ENCODE results near the gene GEN1.
"Not testable (repeated sequence)": the region's sequence is repeated elsewhere in the genome, so short reads cannot be mapped to it uniquely, and the experiment has no call there.

Gene GEN1

GRCh38 chr2:17798338-17798737, 44.4 kb downstream of the GEN1 start:
- DNase-seq: no peak

DNA sequence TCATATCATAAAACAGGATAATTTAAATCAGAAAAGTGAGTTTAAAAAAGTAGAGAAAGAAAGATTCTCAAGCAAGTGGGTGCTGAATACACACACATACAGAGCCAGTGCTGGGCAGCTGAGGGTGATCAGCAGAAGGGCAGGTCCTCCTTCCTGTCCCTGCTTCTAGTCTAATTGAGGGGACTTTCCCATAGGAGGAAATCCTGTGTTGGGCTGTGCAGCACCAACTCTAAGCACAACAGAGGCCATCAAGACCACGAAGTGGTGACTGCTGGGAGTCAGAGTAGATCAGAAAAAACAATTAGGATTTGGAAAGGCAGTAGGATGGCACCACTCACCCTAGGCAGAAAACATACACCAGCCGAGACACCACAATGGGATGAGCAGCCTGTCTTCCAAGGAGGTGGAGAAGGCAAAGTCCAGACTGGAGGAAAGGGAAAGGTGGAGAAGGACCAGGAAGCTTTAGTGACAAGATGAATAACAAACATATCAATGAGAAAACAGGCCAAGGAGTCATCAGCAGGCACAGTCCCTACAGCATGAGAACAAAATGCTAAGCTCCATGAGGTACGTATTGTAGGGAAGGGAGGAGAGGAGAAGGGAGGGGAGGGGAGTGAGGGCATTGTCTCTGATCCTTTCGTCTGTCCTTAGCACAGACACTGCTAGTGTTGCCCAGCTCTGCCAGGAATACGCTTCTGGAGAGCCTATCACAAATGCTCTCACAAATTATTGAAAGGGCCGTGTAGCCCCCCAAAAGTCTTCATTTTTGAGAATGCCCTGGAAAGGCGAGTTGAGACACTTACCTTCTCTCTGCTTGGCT, 45.6 kb downstream of the GEN1 start:
- no peak for DNase-seq

GRCh38 chr2:17800219-17800618, 46.3 kb downstream of the GEN1 start:
- no peak for DNase-seq

- DNase-seq: no peak
Measured at GRCh38 chr2:17800693-17801458, 46.9 kb downstream of the GEN1 start.

DNA sequence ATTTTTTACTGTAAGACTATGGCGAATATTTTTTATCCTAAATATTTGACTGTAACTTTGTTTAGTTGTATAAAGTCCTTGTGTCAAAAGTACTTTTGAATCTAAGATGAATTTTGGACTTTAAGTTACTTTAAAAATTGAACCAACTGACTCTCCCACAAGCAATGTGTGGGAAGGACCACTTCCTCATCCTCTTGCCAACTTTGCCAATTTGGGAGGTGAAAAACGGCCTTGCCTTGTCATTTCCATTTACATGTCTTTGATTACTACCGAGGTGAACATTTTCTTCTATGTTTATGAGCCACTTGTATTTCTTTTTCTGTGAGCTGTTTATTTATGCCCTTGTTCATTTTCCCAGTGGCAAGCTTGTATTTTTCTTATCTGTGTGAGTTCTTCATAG, 49.6 kb downstream of the GEN1 start:
- no peak for DNase-seq

DNA sequence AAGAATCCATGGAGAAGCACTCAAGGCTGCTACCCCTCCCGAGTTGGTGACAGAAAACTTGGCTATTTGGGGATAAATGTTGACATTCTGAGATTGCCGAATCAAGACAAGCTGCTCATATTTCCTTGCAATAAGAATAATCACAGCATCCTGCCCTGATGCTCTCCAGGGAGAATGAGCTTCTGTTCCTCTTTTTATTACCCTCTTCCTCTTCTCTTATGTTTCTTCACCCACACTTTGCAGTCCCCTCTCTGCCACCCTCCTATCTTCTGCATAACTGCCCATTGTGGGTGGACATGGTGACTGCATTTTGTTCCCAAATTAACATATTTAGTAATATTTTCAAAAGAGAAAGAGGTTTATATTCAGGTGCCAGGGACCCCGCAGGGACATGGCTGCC, 50.4 kb downstream of the GEN1 start:
- DNase-seq: no peak

DNA sequence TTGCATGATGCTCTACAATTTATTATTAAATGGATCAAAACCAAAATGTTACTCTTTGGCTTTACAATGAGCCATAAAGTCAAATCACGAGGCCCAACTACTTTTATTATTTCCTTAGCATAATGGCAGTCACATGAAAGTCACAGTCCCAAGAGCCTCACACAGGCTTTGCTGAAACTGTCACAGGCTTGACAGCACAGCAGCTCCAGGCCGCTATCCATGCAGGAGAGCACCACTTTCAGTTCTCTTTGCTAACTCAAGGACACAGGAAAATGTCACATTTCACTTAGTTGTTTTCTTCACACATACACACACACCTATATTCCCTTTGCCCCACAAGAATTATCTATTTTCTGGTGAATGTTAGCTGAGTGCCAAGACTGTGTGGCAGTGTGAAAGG, 51.2 kb downstream of the GEN1 start:
- no peak for DNase-seq

DNA sequence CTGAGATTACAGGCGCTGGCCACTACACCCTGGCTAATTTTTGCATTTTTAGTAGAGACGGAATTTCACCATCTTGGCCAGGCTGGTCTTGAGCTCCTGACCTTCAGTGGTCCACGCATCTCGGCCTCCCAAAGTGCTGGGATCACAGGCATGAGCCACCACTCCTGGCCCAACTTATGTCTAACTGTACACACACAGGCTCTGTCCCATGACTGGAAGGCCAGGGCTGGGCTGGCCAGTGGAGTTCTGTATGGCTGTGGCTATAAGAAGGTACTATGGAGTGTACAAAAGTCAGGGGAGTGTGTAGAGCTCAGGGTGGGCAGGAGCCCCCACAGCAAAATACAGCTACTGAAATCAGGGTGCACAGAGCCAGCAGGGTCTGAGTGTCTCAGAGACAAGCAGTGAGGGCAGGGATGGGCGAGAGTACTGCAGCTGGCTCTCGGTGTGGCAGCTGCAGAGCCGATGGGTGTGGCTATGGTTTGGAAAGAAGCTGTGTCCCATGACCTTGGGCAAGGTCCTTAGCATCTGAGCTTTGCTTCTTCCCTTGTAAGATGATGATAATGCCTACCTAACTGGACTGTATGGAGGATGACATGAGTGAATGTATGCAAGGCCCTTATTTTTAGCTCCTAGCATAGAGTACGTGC, 51.9 kb downstream of the GEN1 start:
- DNase-seq: no peak

GRCh38 chr2:17813010-17813741, 59.2 kb downstream of the GEN1 start:
- DNase-seq: no peak

GRCh38 chr2:17813742-17814473, 60.0 kb downstream of the GEN1 start:
- no peak for DNase-seq

GRCh38 chr2:17814601-17815000, 60.7 kb downstream of the GEN1 start:
- DNase-seq: no peak

- DNase-seq: no peak
Measured at GRCh38 chr2:17815468-17816184, 61.7 kb downstream of the GEN1 start.

DNA sequence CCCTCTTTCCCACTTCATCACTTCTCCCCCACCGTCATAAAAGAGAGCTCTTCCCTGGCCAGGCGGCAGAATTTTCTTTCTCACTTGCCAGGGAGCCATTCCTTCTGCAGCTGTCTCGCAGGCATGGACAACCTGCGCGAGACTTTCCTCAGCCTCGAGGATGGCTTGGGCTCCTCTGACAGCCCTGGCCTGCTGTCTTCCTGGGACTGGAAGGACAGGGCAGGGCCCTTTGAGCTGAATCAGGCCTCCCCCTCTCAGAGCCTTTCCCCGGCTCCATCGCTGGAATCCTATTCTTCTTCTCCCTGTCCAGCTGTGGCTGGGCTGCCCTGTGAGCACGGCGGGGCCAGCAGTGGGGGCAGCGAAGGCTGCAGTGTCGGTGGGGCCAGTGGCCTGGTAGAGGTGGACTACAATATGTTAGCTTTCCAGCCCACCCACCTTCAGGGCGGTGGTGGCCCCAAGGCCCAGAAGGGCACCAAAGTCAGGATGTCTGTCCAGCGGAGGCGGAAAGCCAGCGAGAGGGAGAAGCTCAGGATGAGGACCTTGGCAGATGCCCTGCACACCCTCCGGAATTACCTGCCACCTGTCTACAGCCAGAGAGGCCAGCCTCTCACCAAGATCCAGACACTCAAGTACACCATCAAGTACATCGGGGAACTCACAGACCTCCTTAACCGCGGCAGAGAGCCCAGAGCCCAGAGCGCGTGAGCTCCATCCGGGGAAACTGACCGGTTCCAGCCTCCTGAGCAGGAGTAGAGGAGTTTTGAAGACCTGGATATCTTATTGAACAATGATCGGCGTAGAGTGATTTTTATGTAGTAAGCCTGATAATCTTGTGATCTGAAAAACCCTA, 62.7 kb downstream of the GEN1 start, which contains the start of gene MSGN1:
MSGN1 (plus strand) TSS at position 65 of the 850 bp plus-strand sequence; CDS start at position 124, 59 bp downstream.
- DNase-seq: no peak

DNA sequence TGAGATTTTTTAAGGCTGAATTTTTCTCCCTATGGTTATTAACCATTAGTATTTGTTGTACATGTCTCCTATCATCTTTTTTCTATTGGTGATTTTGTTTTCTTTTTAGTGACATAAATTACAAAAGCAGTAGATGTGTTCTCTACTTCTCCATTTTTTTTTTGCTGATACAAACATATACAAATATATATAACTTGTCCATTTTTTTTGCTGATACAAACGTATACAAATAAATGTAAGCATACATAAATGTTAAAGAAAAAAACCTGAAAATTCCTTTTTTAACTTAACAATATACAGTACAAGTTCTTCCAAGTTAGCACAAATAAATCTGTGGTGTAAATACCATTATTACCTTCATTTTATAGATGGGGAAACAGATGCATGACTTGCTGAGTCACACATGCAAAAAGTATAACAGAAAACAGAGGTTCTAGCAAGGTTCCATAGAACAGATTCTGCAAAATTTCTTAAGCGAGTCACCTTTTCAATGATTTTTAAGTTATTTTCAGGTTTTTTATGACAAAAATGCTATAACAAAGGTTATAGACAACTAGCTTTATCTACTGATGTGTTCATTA, 64.4 kb downstream of the GEN1 start:
- no peak for DNase-seq

DNA sequence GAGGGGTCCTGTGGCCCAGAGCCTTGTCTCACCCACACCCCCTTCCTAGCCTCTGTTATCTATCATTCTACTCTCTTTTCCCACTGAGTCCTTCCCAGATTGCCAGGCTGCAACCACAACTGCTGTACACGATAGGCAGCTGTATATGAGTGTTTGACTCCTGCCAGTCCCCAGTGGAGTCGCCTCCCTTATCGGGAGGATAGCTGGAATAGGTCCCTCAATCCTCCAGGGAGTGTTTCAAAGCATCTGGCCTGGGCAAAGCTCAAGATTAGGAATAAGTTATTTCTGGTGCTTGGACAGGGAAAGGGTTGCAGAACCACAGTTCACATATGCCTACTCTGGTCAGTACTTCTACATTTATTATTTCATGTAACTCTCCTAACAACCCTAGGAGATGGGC, 67.1 kb downstream of the GEN1 start:
- no peak for DNase-seq

- no peak for DNase-seq
Measured at GRCh38 chr2:17821535-17822444, 67.9 kb downstream of the GEN1 start.

GRCh38 chr2:17822445-17823117, 68.6 kb downstream of the GEN1 start:
- DNase-seq: no peak

DNA sequence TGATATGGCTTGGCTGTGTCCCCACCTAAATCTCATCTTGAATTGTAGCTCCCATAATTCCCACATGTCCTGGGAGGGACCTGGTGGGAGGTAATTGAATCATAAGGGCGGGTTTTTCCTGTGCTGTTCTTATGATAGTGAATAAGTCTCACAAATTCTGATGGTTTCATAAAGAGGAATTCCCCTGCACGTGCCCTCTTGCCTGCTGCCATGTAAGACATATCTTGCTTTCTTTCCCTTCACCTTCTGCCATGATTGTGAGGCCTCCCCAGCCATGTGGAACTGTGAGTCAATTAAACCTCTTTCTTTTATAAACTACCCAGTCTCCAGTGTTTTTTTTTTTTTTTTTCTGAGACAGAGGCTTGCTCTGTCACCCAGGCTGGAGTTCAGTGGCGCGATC, 69.7 kb downstream of the GEN1 start:
- not testable (repeated sequence) for DNase-seq
